Right atrium auricular region (tissue), 2 donors: Measurements from ENCODE around the gene PBX4. TPM values are rescaled to one million over a fixed set of nuclear protein-coding genes. Genes with fewer than 3 reads are reported as not detected.

ENCODE experiments used
- DNase-seq: peaks from one replicate; pipeline ENCODE4 v3.0.0-alpha.2; 2019; ENCODE audit warnings: low spot score
- H3K27ac ChIP-seq, 2 donors: fragments of 200-600 bp; sonication (generic); 1 replicate in 1 of 2; 2 replicates in 1 of 2; pipeline ENCODE4 v1.5.1; 2016 to 2019
- H3K27me3 ChIP-seq, 2 donors: fragments of 200-600 bp; sonication (generic); one replicate each; pipeline versions ENCODE4 v1.5.1 to v1.6.0; 2017 to 2019
- H3K36me3 ChIP-seq: fragments of 200-600 bp; sonication (generic); one replicate; pipeline ENCODE4 v1.5.1; 2016
- H3K4me1 ChIP-seq, 2 donors: fragments of 200-600 bp; sonication (generic); one replicate each; pipeline versions ENCODE4 v1.5.1 to v1.6.0; 2017 to 2019
- H3K4me3 ChIP-seq, 2 donors: fragments of 200-600 bp; sonication (generic); 1 replicate in 1 of 2; 2 replicates in 1 of 2; pipeline ENCODE4 v1.5.1; 2017 to 2019; ENCODE audit warnings: mild to moderate bottlenecking in 1 of 2, moderate library complexity in 1 of 2
- H3K9me3 ChIP-seq, 2 donors: fragments of 200-600 bp; sonication (generic); one replicate each; pipeline ENCODE4 v1.5.1; 2019
- total RNA-seq, 2 donors: library from RNA; depleted of rRNA; stranded (reverse); fragments of >200 nt; gene quantifications; one replicate each; pipeline ENCODE4 v1.1.0, GENCODE V29; 2016
- TF ChIP-seq, protein P1 (sequence below), 2 donors: fragments of 200-600 bp; sonication (generic); IDR thresholded peaks; one replicate each; pipeline ENCODE4 v1.5.1; 2019; ENCODE audit warnings: antibody characterized with exemption in 2 of 2

Gene PBX4
- total RNA-seq, 2 donors from 2014 or later: not detected

DNA sequence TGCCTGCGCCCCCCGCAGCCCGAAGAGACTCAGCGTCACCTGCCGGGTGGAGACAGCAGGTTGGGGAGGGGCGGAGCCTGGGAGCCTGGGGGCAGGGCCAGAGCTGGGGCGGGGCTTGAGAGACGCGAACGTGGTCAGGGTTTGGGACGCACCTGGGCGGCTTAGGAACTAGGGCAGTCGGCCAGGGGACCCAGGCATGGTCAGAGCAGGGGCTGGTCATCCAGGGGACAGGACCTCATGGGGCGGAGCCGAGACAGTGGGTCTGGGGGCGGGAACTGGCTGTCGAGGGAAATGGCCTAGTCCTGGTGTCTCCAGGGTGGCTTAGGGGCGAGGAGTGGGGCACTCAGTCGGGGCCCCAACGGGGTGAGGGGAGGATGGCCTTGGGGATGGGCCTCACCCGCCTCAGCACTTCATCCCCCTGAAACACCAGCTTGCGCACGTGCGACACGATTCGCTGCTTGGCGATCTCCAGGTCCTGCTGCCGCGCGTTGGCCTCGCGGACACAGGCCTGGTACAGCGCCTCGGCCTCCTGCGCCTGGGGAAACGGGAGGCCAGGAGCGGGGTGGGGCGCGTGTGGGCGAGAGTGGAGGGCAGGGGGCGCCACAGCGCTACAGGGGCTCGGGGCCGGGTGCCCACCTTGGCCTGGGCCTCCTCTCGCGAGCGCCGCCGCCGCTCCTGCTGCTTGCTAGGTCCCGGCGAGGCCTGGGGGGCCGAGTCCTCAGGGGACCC, 19.2 kb upstream of the PBX4 start:
- peaks cover 0 to 5% of the 10 kb centered on the region in 2 donors for H3K4me1 ChIP-seq
- H3K9me3 ChIP-seq: no peaks in the 10 kb centered on the region
- DNase-seq: no peak
- TF ChIP-seq, protein P1, sequence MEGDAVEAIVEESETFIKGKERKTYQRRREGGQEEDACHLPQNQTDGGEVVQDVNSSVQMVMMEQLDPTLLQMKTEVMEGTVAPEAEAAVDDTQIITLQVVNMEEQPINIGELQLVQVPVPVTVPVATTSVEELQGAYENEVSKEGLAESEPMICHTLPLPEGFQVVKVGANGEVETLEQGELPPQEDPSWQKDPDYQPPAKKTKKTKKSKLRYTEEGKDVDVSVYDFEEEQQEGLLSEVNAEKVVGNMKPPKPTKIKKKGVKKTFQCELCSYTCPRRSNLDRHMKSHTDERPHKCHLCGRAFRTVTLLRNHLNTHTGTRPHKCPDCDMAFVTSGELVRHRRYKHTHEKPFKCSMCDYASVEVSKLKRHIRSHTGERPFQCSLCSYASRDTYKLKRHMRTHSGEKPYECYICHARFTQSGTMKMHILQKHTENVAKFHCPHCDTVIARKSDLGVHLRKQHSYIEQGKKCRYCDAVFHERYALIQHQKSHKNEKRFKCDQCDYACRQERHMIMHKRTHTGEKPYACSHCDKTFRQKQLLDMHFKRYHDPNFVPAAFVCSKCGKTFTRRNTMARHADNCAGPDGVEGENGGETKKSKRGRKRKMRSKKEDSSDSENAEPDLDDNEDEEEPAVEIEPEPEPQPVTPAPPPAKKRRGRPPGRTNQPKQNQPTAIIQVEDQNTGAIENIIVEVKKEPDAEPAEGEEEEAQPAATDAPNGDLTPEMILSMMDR (IDR thresholded peaks at IDR 0.05): no peak
- no peak overlapping the region for H3K4me3 ChIP-seq
- no peaks in the 10 kb centered on the region for H3K36me3 ChIP-seq
- no peaks in the 10 kb centered on the region for H3K27me3 ChIP-seq
- no peak overlapping the region for H3K27ac ChIP-seq

DNA sequence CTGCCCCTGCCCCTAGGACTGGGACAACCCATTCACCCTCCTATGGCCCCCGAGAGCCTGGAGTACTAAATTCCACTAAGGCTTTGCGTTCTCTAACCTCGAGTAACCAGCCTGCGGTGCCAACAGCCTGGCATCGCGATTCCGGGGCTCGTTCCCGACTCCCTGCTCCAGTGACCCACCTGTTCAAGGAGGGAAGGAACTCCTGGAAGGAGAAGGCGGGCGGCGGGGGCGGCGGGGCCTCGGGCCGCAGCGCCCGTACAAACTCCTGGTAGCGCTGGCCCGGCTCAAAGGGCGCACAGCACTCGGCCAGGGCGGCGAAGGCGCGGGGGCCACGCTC, 18.7 kb upstream of the PBX4 start:
- no peak for DNase-seq
- TF ChIP-seq, protein P1 (IDR thresholded peaks at IDR 0.05): no peak
- Histone ChIP-seq H3K9me3 (no peaks in the 10 kb centered on the region), H3K27ac (no peak overlapping the region), H3K27me3 (no peaks in the 10 kb centered on the region), H3K36me3 (no peaks in the 10 kb centered on the region), H3K4me1 (no peaks in the 10 kb centered on the region), H3K4me3 (no peak overlapping the region)

DNA sequence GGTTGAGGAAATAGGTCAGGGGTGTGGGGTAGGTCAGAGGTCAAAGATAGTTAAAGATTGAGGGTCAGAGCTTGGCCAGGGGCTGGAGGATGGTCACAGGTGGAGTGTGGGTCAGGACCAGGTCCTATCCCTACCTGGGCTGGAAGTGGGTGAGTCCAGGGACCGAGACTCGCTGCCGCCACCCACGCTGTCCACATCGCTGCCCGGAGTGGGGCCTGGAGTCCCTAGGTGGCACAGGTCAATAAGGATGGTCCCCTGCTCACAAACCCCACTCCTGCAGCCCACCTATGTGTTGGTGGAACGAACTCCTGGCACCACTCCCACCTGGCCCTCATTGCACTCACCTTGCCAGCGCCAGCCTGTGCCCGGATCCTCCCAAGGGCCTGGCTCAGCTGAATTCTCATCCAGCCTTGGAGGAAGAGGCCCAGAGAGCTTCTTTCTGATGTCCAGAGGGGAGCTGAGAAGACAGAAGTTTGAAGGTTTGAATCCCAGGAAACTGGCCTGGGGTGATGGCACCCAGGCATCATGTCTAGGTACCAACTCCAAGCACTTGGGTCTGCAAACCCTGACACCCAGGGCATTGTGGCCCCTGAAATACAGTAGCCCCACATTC, 18.2 kb upstream of the PBX4 start:
- H3K27ac ChIP-seq: no peak overlapping the region
- H3K9me3 ChIP-seq: no peaks in the 10 kb centered on the region
- no peaks in the 10 kb centered on the region for H3K27me3 ChIP-seq
- H3K36me3 ChIP-seq: no peaks in the 10 kb centered on the region
- no peak for DNase-seq
- TF ChIP-seq, protein P1 (IDR thresholded peaks at IDR 0.05): no peak
- no peak overlapping the region for H3K4me3 ChIP-seq
- H3K4me1 ChIP-seq: no peaks in the 10 kb centered on the region

DNA sequence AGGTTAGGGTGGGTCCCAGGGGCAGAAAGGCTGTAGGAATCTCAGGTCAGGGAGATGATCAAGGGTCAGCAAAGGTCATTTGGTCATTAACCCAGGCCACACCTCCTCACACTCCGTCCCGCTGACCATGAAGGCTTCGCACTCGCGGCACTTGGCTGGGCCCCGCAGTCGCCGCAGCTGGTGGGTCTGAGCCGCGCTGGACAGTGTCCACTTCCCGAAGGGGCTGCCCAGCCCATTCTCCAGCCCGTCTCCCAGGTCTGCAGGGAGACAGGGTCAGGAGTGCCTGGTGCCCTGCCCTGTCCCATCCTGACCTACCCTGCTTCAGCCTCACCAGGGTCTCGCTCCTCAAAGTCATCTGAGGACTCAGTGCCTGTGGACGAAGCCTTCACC, 16.8 kb upstream of the PBX4 start:
- TF ChIP-seq, protein P1 (IDR thresholded peaks at IDR 0.05): no peak
- Histone ChIP-seq H3K4me3 (no peak overlapping the region), H3K36me3 (no peaks in the 10 kb centered on the region), H3K9me3 (no peaks in the 10 kb centered on the region), H3K27me3 (no peaks in the 10 kb centered on the region), H3K27ac (no peak overlapping the region), H3K4me1 (no peaks in the 10 kb centered on the region)
- no peak for DNase-seq

DNA sequence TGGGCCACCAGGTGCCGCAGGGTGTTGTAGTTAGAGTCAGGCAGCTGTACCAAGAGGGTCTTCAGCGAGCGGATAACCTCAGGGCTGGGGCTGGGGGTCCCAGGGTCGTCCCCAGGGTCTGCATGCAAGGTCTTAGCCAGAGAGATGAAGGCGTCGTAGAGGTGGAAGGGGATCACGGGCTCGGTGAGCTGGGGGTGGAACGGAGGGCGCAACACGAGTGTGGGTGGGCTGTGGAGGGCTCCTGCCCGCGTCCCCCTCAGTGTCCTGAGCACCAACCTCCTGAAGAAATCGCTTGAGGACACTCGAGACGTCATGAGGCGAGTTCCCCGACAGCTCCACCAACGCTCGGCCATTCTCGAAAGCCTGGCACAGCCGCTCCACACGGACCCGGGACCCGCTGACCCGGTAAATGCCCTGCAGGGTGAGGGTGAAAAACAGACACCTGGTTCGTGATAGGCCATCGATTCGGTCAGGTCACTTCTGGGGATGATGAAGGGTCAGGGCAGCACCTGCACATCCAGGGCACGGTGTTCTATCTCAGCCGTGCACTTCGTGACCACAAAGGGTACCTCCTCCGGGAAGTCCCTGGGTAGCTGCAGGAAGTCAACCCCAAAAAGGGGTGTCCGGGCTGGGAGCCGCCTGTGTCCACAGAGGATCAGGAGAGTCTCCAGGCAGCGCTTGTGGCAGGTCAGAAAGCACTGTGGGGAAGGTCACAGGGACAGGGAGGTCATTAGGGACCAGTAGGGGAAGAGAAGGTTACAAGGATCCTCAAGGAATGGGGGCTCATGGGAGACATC, 16.2 kb upstream of the PBX4 start:
- DNase-seq: no peak
- Histone ChIP-seq H3K4me3 (no peak overlapping the region), H3K4me1 (no peaks in the 10 kb centered on the region), H3K9me3 (no peaks in the 10 kb centered on the region), H3K27ac (no peak overlapping the region), H3K36me3 (no peaks in the 10 kb centered on the region), H3K27me3 (no peaks in the 10 kb centered on the region)
- TF ChIP-seq, protein P1 (IDR thresholded peaks at IDR 0.05): no peak
